K562 (cell line): ENCODE results near the gene ZDHHC17. TPM values are rescaled to one million over a fixed set of nuclear protein-coding genes. Genes with fewer than 3 reads are reported as not detected.

ENCODE experiments used
- CHD7 ChIP-seq: fragments of 200-600 bp; sonication (generic); IDR thresholded peaks from one replicate; pipeline ENCODE4 v1.6.1; 2012; ENCODE audit warnings: mild to moderate bottlenecking, low read depth, low read length, inconsistent platforms
- FOXJ3 ChIP-seq: sonication (generic); formaldehyde crosslinking; IDR thresholded peaks from 2 replicates; pipeline ENCODE4 v1.4.0; 2020; ENCODE audit warnings: mild to moderate bottlenecking, missing genetic modification reagents
- GTF2F1 ChIP-seq: IDR thresholded peaks from 2 replicates; pipeline ENCODE4 v1.6.1; 2011; ENCODE audit warnings: low read depth, low read length, improper control_type of control experiment
- HMG20B ChIP-seq: fragments of 250-450 bp; sonication (Bioruptor Pico); IDR thresholded peaks from 2 replicates; pipeline ENCODE4 v1.5.0; 2021; ENCODE audit warnings: mild to moderate bottlenecking
- MEF2D ChIP-seq: conservative IDR thresholded peaks from 2 replicates; pipeline ENCODE4 v1.6.1; 2016; ENCODE audit warnings: low read depth, missing genetic modification characterization, missing compliant biosample characterization
- NFATC3 ChIP-seq: fragments of 450-650 bp; IDR thresholded peaks from 2 replicates; pipeline ENCODE4 v1.6.1; 2017; ENCODE audit warnings: mild to moderate bottlenecking
- SMARCA4 ChIP-seq: fragments of 450-650 bp; IDR thresholded peaks from 2 replicates; pipeline ENCODE4 v1.6.1; 2016
- ZNF41 ChIP-seq: fragments of 250-450 bp; sonication (Bioruptor Pico); conservative IDR thresholded peaks from 2 replicates; pipeline ENCODE4 v1.4.0; 2020; ENCODE audit warnings: mild to moderate bottlenecking
- polyA plus RNA-seq, 8 experiments: library from polyadenylated mRNA; depleted of rRNA in 4 of 8; stranded (reverse) in 5 of 8; unstranded in 3 of 8; fragments of >200 nt; fragmentation: Nextera tagmentation in 2 of 8; fragmentation: Illumina TruSeq in 1 of 8; extraction: Ambion mirVana in 2 of 8; extraction: Trizol in 1 of 8; gene quantifications; 2 replicates each; pipeline versions ENCODE4 v1.2.1 to v1.2.3, GENCODE V29; 2011 to 2014; ENCODE audit warnings: inconsistent platforms in 1 of 8, missing spikeins in 1 of 8
- total RNA-seq, 7 experiments: library from RNA; depleted of rRNA in 6 of 7; stranded (reverse); fragments of >200 nt in 6 of 7; fragmentation: Illumina TruSeq in 2 of 7; extraction: Trizol in 2 of 7; gene quantifications; 2 replicates each; pipeline versions ENCODE4 v1.2.1 to v1.2.3, GENCODE V29; 2011 to 2021; ENCODE audit warnings: low replicate concordance in 1 of 7
- TF ChIP-seq, protein P1 (sequence below): sonication (generic); formaldehyde crosslinking; IDR thresholded peaks from 2 replicates; pipeline ENCODE4 v1.8.0; 2023; ENCODE audit warnings: mild to moderate bottlenecking, missing genetic modification reagents

Gene ZDHHC17
- total and polyA plus RNA-seq, 9 of the 15 experiments (the other 6 are each of a cell fraction or from before 2014, with no cell fraction given), result 6.7 to 66.0 (median 27.5) TPM

DNA sequence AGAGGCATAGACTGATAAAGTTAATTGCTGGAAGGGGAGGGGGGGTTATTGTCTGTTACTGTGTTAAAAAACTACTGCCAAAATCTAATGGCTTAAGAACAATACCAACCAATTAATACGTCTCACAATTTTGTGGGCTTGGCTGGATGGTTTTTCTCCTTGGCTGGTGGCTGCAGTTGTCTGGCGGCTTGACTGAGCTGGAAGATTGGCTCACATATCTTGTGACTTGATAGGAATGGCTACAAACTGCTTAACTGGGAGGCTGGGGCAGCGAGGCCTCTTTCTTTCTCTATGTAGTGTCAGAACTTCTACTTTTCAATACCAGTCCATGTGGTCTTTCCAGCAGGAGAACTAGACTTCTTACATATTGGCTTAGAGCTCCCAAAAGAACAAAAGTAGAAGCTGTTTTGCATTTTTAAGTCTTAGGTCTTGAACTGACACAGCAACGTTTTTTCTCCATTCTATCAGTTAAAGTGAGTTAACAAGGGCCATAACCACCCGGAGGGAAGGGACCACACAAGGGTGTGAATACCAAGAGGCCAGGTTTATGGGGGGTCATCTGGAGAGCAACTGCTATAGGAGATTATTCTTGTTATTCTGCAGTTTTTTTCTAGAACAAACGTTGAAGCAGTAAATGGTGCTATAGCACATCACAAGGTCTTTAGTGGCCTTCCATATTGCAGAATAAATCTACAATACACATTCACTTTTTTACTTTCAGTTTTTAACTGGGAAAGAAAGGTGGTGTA, 46.9 kb downstream of the ZDHHC17 start (continued):
- TF ChIP-seq CHD7 (no peak), NFATC3 (no peak), ZNF41 (CRISPR knock-in tag) (no peak), FOXJ3 (CRISPR knock-in tag) (no peak), GTF2F1 (no peak), SMARCA4 (no peak), MEF2D (tag) (no peak), HMG20B (CRISPR knock-in tag) (no peak)
- TF ChIP-seq, protein P1, sequence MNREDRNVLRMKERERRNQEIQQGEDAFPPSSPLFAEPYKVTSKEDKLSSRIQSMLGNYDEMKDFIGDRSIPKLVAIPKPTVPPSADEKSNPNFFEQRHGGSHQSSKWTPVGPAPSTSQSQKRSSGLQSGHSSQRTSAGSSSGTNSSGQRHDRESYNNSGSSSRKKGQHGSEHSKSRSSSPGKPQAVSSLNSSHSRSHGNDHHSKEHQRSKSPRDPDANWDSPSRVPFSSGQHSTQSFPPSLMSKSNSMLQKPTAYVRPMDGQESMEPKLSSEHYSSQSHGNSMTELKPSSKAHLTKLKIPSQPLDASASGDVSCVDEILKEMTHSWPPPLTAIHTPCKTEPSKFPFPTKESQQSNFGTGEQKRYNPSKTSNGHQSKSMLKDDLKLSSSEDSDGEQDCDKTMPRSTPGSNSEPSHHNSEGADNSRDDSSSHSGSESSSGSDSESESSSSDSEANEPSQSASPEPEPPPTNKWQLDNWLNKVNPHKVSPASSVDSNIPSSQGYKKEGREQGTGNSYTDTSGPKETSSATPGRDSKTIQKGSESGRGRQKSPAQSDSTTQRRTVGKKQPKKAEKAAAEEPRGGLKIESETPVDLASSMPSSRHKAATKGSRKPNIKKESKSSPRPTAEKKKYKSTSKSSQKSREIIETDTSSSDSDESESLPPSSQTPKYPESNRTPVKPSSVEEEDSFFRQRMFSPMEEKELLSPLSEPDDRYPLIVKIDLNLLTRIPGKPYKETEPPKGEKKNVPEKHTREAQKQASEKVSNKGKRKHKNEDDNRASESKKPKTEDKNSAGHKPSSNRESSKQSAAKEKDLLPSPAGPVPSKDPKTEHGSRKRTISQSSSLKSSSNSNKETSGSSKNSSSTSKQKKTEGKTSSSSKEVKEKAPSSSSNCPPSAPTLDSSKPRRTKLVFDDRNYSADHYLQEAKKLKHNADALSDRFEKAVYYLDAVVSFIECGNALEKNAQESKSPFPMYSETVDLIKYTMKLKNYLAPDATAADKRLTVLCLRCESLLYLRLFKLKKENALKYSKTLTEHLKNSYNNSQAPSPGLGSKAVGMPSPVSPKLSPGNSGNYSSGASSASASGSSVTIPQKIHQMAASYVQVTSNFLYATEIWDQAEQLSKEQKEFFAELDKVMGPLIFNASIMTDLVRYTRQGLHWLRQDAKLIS, result no peak
